GM19324 (cell line): Measurements from ENCODE around the gene SGF29.
"Not testable (repeated sequence)": the region's sequence is repeated elsewhere in the genome, so short reads cannot be mapped to it uniquely, and the experiment has no call there.

Experiments used
- ATAC-seq: cut with Tn5 transposase; IDR thresholded peaks from one replicate; pipeline ENCODE4 v1.9.1; 2021; ENCODE audit warnings: mild to moderate bottlenecking, moderate library complexity; ENCODE audit not compliant: unreplicated experiment, low FRiP score

The SGF29 gene

GRCh38 chr16:28562199-28562598 lies 8.5 kb downstream of the SGF29 start:
- no peak for ATAC-seq

GRCh38 chr16:28563218-28563617 lies 9.5 kb downstream of the SGF29 start:
- no peak for ATAC-seq

GRCh38 chr16:28566233-28566925 lies 12.7 kb downstream of the SGF29 start:
- ATAC-seq = not testable (repeated sequence)

GRCh38 chr16:28567292-28567691 lies 13.6 kb downstream of the SGF29 start:
- no peak for ATAC-seq

GRCh38 chr16:28569021-28569420 lies 15.3 kb downstream of the SGF29 start:
- no peak for ATAC-seq

- no peak for ATAC-seq
These were observed 16.4 kb downstream of the SGF29 start for GRCh38 chr16:28569968-28570752.

GRCh38 chr16:28572696-28573510 lies 19.2 kb downstream of the SGF29 start:
- no peak for ATAC-seq

- no peak for ATAC-seq
These were observed 20.3 kb downstream of the SGF29 start for GRCh38 chr16:28573738-28574718.

GRCh38 chr16:28574925-28575324 lies 21.2 kb downstream of the SGF29 start:
- ATAC-seq = no peak

GRCh38 chr16:28575446-28576109 lies 21.9 kb downstream of the SGF29 start:
- ATAC-seq = no peak

- ATAC-seq = no peak
These were observed 27.1 kb downstream of the SGF29 start for GRCh38 chr16:28580726-28581315.

GRCh38 chr16:28585674-28586073 lies 32.0 kb downstream of the SGF29 start:
- ATAC-seq = no peak

- no peak for ATAC-seq
These were observed 32.7 kb downstream of the SGF29 start for GRCh38 chr16:28586466-28586865.

- no peak for ATAC-seq
These were observed 33.7 kb downstream of the SGF29 start for GRCh38 chr16:28587386-28587785.

GRCh38 chr16:28589069-28589468 lies 35.3 kb downstream of the SGF29 start:
- no peak for ATAC-seq

GRCh38 chr16:28589930-28590329 lies 36.2 kb downstream of the SGF29 start:
- ATAC-seq = no peak

- ATAC-seq = no peak
These were observed 36.9 kb downstream of the SGF29 start for GRCh38 chr16:28590384-28591340.

GRCh38 chr16:28591355-28591754 lies 37.6 kb downstream of the SGF29 start:
- no peak for ATAC-seq
